GM19328 (cell line): ENCODE measurements around the gene PLCG1.

Experiments used
- ATAC-seq: cut with Tn5 transposase; IDR thresholded peaks from one replicate; pipeline ENCODE4 v1.9.1; 2021; ENCODE audit warnings: mild to moderate bottlenecking, moderate library complexity; ENCODE audit not compliant: unreplicated experiment

PLCG1 gene

DNA sequence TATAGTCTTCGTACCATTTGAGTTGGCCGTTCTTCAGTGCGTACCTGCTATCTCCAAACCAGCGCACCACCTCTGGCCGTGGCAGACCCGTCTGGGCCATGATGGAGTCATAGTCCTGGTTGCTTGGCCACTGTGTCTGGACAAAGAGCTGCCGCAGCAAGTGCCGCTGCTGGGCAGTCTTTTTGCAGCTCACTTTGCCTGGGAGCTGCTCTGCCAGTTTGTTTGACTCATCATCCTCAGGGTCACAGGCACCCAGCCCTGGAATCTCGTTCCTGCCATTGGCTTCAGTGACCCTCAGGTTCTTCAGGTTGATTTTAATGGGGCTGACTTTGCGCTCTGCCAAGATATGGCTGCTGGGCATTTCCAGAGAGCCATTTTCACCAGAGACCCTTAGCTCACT, 65.1 kb downstream of the PLCG1 start:
- ATAC-seq, result no peak

DNA sequence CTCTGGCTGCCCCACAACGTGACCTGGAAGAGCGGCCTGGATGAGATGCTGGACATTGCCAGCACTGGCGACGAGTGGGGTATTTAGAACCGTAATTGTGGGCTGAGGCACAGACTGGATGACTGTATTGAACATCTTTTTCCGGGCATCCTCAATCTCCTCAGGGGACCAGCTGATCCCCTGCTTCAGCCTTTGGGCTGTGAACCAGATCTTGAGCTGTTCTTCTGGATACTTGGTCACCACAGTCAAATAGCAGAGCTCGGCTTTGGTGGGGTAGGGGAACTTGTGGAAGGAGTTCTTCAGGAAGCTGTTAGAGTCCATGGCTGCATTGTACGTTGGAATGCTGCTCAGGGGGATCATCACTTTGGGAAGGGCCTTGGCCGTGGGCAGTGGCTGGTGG, 66.3 kb downstream of the PLCG1 start:
- ATAC-seq, result no peak

DNA sequence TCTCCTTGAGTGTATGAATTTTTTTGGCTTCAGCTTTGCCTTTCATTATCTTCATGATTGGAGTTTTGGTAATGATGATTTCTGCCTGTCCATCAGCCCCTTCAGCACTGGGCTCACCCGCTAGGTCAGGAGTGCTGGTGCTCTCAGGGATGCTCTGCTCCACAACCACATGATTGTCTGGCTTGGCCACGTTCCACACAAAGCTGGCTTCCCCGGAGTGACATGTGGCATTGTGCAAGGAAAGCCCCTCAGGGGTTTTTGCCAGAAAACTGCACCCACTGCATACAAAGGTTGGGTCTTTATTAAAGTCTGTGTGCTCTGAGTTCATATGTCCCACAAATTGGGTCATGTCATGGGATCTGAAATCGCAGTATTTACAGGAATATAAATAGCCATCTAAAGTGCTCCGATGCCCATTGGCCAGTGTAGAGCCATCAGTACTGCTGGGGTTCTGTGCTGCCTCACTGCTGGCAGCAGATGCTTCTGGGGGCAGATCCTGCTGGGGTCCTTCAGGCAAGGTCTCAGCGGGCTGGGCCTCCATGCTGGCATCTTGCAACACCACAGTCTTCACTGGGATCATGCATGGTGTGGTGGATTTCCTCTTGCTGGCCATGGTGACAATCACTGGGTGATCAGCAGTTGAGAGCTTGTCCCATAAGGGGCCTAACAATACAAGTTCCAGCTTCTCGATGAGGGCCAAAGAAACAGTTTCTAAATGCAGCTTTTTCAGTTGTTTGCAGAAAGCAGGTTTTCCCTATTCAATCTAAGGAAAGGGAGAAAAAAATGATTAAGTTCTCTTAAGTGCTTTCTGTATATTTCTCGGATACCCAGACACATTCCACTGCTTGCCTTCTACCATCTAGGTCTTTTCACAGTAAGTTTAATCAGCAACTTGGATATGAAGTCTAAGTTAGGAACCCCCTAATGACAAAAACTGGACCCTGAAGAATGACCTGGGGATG, 67.2 kb downstream of the PLCG1 start:
- no peak for ATAC-seq

DNA sequence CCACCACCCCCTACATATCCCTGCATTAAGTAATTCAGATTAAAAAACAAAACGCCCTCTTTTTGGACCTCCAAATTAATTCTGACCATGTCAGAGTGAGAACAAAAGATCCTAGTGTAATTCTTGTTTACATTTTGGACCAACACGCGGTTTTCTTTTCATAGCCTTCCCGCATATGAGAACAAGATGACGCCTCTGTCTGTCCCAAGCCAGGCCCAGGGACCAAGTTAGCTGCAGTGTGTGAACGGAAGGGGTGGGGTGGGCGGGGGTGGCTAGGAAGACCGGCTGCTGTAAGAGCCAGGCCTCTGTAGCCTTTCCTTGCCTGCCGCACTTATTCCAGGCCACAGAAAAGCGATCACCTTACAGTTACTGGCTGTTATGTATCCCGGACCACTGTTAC, 68.0 kb downstream of the PLCG1 start:
- no peak for ATAC-seq

DNA sequence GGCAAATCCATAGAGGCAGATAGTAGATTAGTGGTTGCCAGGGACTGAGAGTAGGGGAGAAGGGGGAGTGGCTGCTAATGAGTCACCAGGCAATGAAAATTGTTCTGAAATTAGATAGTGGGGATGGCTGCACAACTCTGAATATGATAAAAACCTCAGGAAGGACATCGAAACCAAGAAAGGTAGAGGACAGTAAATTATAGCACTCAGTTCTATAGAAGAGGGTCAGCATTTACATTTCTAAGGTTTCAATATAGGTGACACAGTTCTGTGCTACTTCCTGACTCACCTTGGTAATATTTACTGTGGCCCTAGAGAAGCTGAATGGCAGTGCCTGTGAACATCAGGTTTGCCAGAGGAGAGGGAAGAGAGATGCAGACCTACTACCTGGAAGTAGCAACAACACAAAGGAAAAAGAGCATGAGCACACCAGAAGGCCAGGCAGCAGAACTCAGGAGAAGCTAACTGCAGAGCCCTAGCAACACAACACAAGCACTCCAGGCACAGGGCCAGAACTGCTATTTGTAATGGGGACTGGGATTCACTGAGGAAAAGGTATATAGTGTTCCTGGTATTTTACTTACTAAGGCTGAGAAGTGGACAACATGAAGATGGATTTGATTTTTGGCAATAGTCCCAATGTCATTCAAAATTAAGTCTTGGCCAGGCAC, 75.9 kb downstream of the PLCG1 start:
- no peak for ATAC-seq

DNA sequence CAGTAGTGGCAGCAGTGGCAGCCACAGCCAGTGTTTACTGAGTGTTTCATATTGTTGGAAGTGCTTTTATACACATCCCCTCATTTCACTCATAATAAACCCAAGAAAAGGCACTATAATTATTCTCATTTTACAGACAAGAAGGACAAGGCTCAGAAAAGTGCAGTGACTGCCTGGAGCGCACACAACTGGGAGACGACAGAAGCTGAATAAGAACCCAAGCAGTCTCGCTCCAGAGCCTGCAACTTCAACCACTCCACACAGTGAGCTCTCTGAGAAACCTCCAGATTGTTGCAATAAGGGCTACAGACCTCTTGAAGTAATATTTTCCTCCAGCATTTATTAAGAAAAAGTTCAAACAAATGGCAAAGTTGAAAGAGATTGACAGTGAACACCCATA, 76.9 kb downstream of the PLCG1 start:
- no peak for ATAC-seq

DNA sequence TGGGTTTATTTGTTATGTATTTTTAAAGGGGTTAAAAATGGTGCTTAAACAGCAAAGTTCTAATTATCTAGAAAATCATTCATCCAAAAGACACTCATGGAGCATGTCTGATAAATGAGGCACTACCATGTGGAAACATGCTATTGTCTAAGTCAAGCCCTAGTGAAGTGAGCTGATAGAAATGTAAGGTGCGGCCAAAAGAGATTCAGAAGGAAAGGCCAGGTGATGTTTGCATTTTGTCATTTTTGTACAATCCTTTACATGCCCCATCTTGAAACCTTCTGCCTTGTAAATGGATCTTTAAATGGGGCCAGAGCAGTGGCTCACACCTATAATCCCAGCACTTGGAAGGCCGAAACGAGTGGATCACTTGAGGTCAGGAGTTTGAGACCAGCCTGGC, 77.3 kb downstream of the PLCG1 start:
- no peak for ATAC-seq

DNA sequence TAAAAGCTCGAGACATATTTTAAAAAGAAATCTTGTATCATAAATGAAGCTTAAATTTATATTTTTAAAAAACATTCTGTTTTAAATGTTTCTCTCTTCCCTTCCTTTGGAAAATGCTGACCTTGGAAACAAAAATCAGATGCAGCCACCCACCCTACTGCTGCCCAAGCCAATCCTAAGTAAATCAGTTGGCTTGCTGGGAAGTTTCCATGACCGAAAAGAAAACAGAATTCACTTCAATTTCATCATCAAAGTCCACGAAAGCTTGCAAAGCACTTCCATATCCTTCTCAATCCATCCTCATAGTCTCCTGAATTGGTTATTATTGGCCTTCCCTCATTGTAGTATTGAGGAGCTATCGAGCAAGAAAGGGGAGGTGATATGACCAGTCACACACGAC, 80.1 kb downstream of the PLCG1 start:
- no peak for ATAC-seq

DNA sequence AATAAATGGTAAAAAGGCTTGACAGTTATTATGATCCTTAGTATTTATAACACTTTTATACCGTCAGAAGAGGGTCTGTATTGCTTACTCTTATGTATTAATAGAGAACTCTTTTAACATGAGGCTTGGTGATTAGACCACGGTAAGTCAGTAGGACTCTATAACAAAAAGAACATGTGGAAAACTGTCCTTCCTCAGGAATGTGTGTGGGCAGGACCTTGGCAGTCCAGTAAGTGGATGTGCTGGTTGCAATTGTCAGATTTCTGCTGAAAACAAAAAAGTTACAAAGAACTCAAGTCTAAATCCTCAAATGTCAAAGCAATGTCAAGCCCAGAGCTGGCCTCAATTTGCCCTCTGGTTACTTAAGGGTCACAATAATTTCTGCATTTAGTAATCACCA, 81.1 kb downstream of the PLCG1 start:
- ATAC-seq, result no peak

DNA sequence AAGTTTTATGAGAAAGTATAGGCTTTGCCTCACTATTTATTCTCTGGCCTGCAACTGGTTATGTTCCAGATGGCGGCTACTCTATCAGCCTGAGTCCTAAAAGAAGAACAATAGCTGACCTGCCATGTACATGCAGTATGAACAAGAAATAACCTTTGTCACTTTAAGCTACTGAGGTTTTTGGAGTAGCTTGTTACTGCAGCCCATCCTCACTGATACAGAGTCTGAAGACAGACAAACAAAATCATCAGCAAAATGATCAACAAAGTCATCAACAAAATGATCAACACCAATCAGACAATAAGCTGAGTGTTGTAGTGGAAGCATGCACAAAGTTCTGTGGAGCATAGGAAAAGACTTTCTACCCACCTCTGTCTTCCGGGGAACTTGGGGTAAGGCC, 82.5 kb downstream of the PLCG1 start:
- no peak for ATAC-seq

DNA sequence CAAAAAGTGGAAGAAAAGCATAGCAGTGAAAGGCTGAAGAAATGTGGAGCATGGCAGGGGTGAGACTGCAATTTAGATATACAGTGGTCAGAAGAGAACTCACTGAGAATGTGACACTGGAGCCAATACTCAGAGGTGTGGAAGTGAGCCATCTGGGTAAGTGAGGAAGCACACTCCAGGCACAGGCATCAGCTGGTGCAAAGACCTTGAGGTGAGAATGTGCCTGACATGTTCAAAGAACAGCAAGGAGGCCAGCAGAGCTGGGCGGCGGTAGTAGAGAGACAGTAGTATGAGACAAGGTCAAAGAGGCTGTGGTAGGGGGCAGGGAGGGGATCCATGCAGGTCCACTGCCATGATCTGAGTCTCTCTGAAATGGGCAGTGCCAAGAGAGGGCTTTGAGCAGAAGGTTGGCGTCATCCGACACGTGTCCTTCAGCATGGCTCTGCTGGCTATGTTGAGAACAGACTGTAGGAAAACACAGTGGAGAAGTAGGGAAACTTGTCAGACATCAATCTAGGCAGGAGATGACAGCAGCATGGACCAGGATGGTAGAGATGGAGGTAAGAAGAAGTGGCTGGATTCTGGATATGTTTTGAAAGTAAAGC, 84.4 kb downstream of the PLCG1 start:
- ATAC-seq, result no peak

DNA sequence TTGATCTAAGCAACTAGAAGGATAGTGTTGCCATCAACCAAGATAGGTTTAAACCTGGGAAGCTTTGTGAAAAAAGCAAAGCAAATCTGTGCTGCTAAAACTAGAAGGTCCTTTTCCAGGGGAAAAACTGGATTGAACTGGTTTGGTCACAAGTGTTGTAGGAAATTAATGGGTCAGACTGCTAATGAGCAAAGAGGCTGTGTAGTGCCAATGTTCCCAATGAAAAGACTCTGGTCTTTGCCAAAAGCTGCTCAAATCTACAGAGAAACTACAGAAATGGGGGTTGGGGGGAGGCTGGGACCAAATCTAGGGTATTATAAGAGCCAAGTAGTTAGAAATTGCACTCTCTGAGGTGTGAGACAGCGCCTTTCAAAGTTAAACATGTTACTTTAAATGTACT, 85.0 kb downstream of the PLCG1 start:
- ATAC-seq, result no peak

DNA sequence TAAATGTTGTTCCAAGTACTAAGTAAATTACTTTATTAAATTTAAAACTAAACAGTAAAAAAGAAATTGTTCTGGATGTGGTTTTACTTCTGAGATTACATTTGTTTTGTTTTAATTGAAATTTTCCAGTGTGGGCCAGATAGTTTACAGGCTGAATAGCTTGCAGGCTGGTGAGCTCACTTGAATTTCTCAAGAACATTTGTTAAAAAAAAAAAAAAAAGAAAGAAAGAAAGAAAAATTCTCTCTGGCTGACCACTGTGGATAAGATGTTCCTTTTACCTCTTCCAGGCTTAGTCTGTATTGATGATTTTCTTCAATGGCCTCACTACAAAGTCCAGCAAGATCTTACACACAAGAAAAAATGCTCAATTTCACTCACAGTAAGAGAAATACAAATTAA, 85.4 kb downstream of the PLCG1 start:
- no peak for ATAC-seq

DNA sequence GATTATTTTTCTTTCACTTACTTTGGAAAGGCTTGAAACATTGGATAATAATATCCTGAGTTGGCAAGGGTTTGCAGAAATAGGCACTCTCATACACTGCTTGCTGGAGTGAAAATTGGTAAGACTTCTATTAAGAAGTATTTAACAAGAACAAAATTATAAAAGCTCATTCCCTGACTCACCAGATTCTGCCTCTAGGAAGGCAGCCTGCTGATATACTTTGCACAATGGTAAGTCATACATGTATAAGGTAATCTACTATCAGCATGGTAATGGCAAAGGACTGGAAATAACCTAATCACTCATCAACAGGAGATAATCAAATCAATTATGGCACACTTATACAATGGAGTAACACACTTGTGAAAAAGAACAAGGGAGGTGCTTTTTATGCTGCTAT, 85.8 kb downstream of the PLCG1 start:
- no peak for ATAC-seq

DNA sequence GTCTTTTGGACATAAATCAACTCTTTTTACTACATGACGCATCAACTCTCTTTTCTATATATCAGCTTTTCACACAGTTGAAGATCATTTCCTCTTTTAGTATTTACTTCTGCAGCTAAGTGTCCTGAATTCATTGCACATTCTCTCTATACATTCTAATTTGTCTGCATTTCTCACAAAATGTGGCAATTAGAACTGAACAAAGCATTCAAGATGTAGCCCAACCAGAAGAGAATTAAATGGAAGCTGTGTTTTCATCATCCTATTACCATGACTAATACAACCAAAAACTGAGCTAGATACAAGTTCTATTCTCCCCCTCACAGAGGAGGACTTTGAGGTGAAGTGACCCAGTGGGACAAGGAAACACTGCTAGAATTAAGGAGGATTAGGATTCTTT, 86.9 kb downstream of the PLCG1 start:
- ATAC-seq, result no peak

DNA sequence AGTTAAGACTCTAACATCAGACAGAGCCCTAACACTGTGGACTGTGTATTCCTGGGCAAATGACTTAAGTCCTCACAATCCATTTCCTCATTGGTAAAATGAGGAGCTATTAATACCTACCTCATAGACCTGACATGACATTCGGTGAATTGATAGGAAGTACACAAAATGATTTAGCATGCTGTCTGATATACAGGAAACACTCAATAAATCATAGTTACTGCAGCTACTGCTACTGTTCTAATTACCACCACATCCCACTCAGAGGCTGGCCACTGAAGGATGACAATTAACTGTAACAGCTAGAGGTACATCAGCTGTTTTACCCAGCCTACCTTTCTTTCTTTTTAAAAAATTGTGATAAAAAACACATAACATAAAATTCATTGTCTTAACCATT, 87.7 kb downstream of the PLCG1 start:
- no peak for ATAC-seq

DNA sequence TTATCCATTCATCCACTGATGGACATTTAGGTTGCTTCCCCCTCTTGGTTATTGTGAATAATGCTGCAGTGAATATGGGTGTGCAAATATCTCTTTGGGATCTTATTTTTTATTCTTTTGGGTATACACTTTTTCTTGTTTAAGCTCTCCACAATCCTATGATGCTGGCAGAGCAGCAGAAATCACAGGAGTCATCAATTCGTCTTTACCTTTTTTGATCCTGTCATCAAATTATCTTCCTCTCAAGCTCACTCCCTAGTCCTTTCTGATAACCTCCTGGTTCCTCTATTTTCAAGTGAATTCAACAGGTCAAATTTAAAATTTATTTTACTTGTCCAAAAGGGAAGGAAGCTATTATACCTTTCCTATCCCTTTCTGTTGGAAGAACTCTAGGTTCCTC, 89.1 kb downstream of the PLCG1 start:
- ATAC-seq, result no peak
